Endothelial cell of umbilical vein (primary cell): ENCODE results near the gene STIM1. TPM values are rescaled to one million over a fixed set of nuclear protein-coding genes. Genes with fewer than 3 reads are reported as not detected.

Experiments
- BruUV-seq: library from RNA; stranded (reverse); fragments of 400-500 nt; replicated peaks from 2 replicates; lab custom pipeline; 2021; lab: Mats Ljungman, UMichigan
- CTCF ChIA-PET: fragments of 300-600, 350-600 bp; sonication (Branson Sonifier 250); formaldehyde crosslinking; loops from one replicate; lab custom pipeline; 2021; ENCODE audit warnings: antibody characterized with exemption, inconsistent platforms; lab: Charles Lee
- POLR2A ChIA-PET: fragments of 300-600, 350-600 bp; sonication (Branson Sonifier 250); formaldehyde crosslinking; loops from one replicate; lab custom pipeline; 2021; ENCODE audit warnings: antibody characterized with exemption, inconsistent platforms; lab: Charles Lee
- DNase-seq: peaks from one replicate; pipeline ENCODE4 v3.0.0-alpha.2; 2011; ENCODE audit warnings: low read depth, low spot score
- FAIRE-seq: peaks from 2 replicates; lab custom pipeline; 2011; peaks lifted over from hg19 to GRCh38; lab: Jason Lieb, UNC
- H2AFZ ChIP-seq: 2 replicates; pipeline ENCODE4 v1.6.0; 2012; ENCODE audit warnings: low read depth, low read length, control low read depth, inconsistent platforms
- H3K27ac ChIP-seq: 2 replicates; pipeline ENCODE4 v1.5.1; 2011; ENCODE audit warnings: low read depth, mild to moderate bottlenecking, control low read depth, low read length, moderate library complexity; ENCODE audit not compliant: insufficient read depth
- H3K27me3 ChIP-seq, 2 experiments: 2 replicates each; pipeline versions ENCODE4 v1.6.0 to v1.6.1; 2011; ENCODE audit warnings: low read length in 2 of 2, mixed read lengths in 1 of 2; ENCODE audit not compliant: control insufficient read depth in 2 of 2, insufficient read depth in 2 of 2
- H3K36me3 ChIP-seq, 2 experiments: 2 replicates in 1 of 2; 3 replicates in 1 of 2; pipeline ENCODE4 v1.5.1; 2011; ENCODE audit warnings: low read length in 2 of 2, mild to moderate bottlenecking in 1 of 2, moderate library complexity in 1 of 2; ENCODE audit not compliant: control insufficient read depth in 2 of 2, insufficient read depth in 2 of 2; ENCODE audit errors: extremely low read depth in 1 of 2
- H3K4me1 ChIP-seq: 3 replicates; pipeline ENCODE4 v1.5.1; 2011; ENCODE audit warnings: mild to moderate bottlenecking, low read length; ENCODE audit not compliant: control insufficient read depth, insufficient read depth; ENCODE audit errors: extremely low read depth
- H3K4me2 ChIP-seq: 2 replicates; pipeline ENCODE4 v1.6.1; 2011; ENCODE audit warnings: low read length, control low read depth, mixed read lengths; ENCODE audit not compliant: insufficient read depth
- H3K4me3 ChIP-seq, 3 experiments: fragments of 200-600 bp in 1 of 3; sonication (generic), shearing (Covaris generic) in 1 of 3; replicated peaks in 1 of 3; 2 replicates each; pipeline ENCODE4 v1.5.1; 2011 to 2016; ENCODE audit warnings: control low read depth in 3 of 3, low read length in 3 of 3, mild to moderate bottlenecking in 2 of 3, inconsistent platforms in 1 of 3, low read depth in 1 of 3, moderate library complexity in 1 of 3; ENCODE audit not compliant: insufficient read depth in 1 of 3
- H3K79me2 ChIP-seq: 2 replicates; pipeline ENCODE4 v1.6.0; 2012; ENCODE audit warnings: low read length, inconsistent platforms; ENCODE audit not compliant: control insufficient read depth, insufficient read depth
- H3K9ac ChIP-seq: replicated peaks from 2 replicates; pipeline ENCODE3; 2011; ENCODE audit warnings: low read length, control low read depth; ENCODE audit not compliant: insufficient read depth; ENCODE audit errors: extremely low read depth
- H3K9me1 ChIP-seq: replicated peaks from 3 replicates; pipeline ENCODE4 v1.6.0; 2011; ENCODE audit warnings: mild to moderate bottlenecking, low read length; ENCODE audit not compliant: control insufficient read depth, insufficient read depth; ENCODE audit errors: extremely low read depth
- H3K9me3 ChIP-seq: replicated peaks from 2 replicates; pipeline ENCODE4 v1.5.1; 2012; ENCODE audit warnings: low read length, inconsistent platforms; ENCODE audit not compliant: control insufficient read depth, insufficient read depth
- H4K20me1 ChIP-seq: replicated peaks from 2 replicates; pipeline ENCODE3; 2011; ENCODE audit warnings: mild to moderate bottlenecking, low read length; ENCODE audit not compliant: control insufficient read depth, insufficient read depth; ENCODE audit errors: extremely low read depth
- CTCF ChIP-seq, 2 donors: IDR thresholded peaks; 1 replicate in 1 of 2; 2 replicates in 1 of 2; pipeline ENCODE4 v1.5.1; 2011; ENCODE audit warnings: low read length in 2 of 2, mild to moderate bottlenecking in 2 of 2, moderate library complexity in 2 of 2, control low read depth in 1 of 2, inconsistent platforms in 1 of 2, low read depth in 1 of 2; ENCODE audit not compliant: insufficient read depth in 1 of 2; ENCODE audit errors: extremely low read depth in 1 of 2
- EZH2 ChIP-seq: IDR thresholded peaks from 2 replicates; pipeline ENCODE4 v1.6.1; 2012; ENCODE audit warnings: borderline replicate concordance, low read depth, mild to moderate bottlenecking, moderate library complexity, low read length, inconsistent platforms; ENCODE audit not compliant: severe bottlenecking
- FOS ChIP-seq: IDR thresholded peaks from 2 replicates; pipeline ENCODE4 v1.6.1; 2011; ENCODE audit warnings: mild to moderate bottlenecking, low read length, moderate library complexity, borderline replicate concordance; ENCODE audit not compliant: insufficient read depth
- GATA2 ChIP-seq: IDR thresholded peaks from 2 replicates; pipeline ENCODE4 v1.7.0; 2011; ENCODE audit warnings: low read depth, mild to moderate bottlenecking, moderate library complexity, mixed read lengths, low read length; ENCODE audit not compliant: insufficient read length, insufficient read depth
- JUN ChIP-seq: IDR thresholded peaks from 2 replicates; pipeline ENCODE4 v1.6.1; 2011; ENCODE audit warnings: borderline replicate concordance, low read depth; ENCODE audit not compliant: insufficient read length, insufficient read depth
- MAX ChIP-seq: IDR thresholded peaks from 2 replicates; pipeline ENCODE4 v1.6.1; 2011; ENCODE audit not compliant: insufficient read depth, insufficient read length
- MYC ChIP-seq: IDR thresholded peaks from one replicate; pipeline ENCODE4 v1.6.1; 2011; ENCODE audit warnings: mild to moderate bottlenecking, low read depth, low read length
- POLR2A ChIP-seq: IDR thresholded peaks from 2 replicates; pipeline ENCODE4 v1.6.1; 2012; ENCODE audit warnings: low read depth, mild to moderate bottlenecking, control low read depth, low read length
- POLR2AphosphoS5 ChIP-seq: IDR thresholded peaks from 2 replicates; pipeline ENCODE4 v1.6.1; 2012; ENCODE audit warnings: low read depth, mild to moderate bottlenecking, control low read depth, low read length, moderate library complexity; ENCODE audit not compliant: insufficient read depth
- dilution Hi-C: fragments of 300-500 bp; cut with MboI; formaldehyde crosslinking; loops from one replicate; pipeline ENCODE4 v1.15.0; 2019; ENCODE audit warnings: low sequenced_read_pairs; ENCODE audit not compliant: extremely low pct_ligation_motif_present
- intact Hi-C: fragments of 100-400 bp; cut with micrococcal nuclease; formaldehyde crosslinking; loops from one replicate; pipeline ENCODE4 v1.10.0; 2022
- polyA plus RNA-seq, 4 experiments: library from polyadenylated mRNA; depleted of rRNA in 3 of 4; stranded (reverse) in 3 of 4; unstranded in 1 of 4; fragments of >200 nt; gene quantifications; 2 replicates each; pipeline versions ENCODE4 v1.2.1 to v1.2.3, GENCODE V29; 2011 to 2012; ENCODE audit warnings: missing spikeins in 1 of 4
- total RNA-seq: library from RNA; stranded (reverse); gene quantifications from 2 replicates; pipeline ENCODE4 v1.2.3, GENCODE V29; 2021

STIM1 gene
- total and polyA plus RNA-seq, 2 donors (not counting 3 experiments of a cell fraction or from before 2014, with no cell fraction given): 32.7 to 33.4 TPM

GRCh38 chr11:4064278-4064955 lies 209.0 kb downstream of the STIM1 start:
- Histone ChIP-seq H4K20me1 (no peaks in the 10 kb centered on the region), H3K9ac (no peak overlapping the region), H3K4me1 (no peaks in the 10 kb centered on the region), H3K4me3 (no peak overlapping the region), H2AFZ (no peak overlapping the region), H3K27ac (no peak overlapping the region), H3K27me3 (no peaks in the 10 kb centered on the region), H3K9me3 (no peaks in the 10 kb centered on the region), H3K4me2 (no peak overlapping the region), H3K79me2 (no peaks in the 10 kb centered on the region), H3K9me1 (no peaks in the 10 kb centered on the region), H3K36me3 (no peaks in the 10 kb centered on the region)
- TF ChIP-seq GATA2: no peak
- no peak for TF ChIP-seq JUN
- no peak for TF ChIP-seq MYC
- TF ChIP-seq FOS: no peak
- no peak for TF ChIP-seq EZH2
- BruUV-seq: no TSS peak
- intact Hi-C loops (no loop called here), dilution Hi-C loops (loop anchor here (25.0 kb wide), 1 partner anchor 202 kb away; the partner anchor contains the start of gene STIM1)
- no peak for FAIRE-seq
- POLR2A ChIA-PET: interaction anchor here (0.7 kb wide), 2 partner anchors 17 to 209 kb away, joined by 3 to 4 read pairs; partner anchors contain the start of gene STIM1
- DNase-seq: no peak
- CTCF ChIA-PET: interaction anchor here (1.1 to 14.8 kb wide), 6 partner anchors 8 to 223 kb away, joined by 3 to 871 read pairs (median 6); partner anchors contain the start of gene STIM1

GRCh38 chr11:4065086-4065485 lies 209.6 kb downstream of the STIM1 start:
- DNase-seq (no peak), FAIRE-seq (no peak)
- ChIA-PET POLR2A (interaction anchor here (0.7 kb wide), 2 partner anchors 17 to 210 kb away, joined by 3 to 4 read pairs; partner anchors contain the start of gene STIM1), CTCF (interaction anchor here (0.9 to 14.8 kb wide), 6 partner anchors 7 to 240 kb away, joined by 3 to 871 read pairs (median 4); partner anchors contain the start of genes RHOG and STIM1)
- H3K9me3 ChIP-seq: no peaks in the 10 kb centered on the region
- no TSS peak for BruUV-seq
- no peak overlapping the region for H3K4me3 ChIP-seq
- H3K27ac ChIP-seq: no peak overlapping the region
- H3K36me3 ChIP-seq: no peaks in the 10 kb centered on the region
- no peak overlapping the region for H3K9ac ChIP-seq
- intact Hi-C loops: no loop called here
- H2AFZ ChIP-seq: no peak overlapping the region
- no peaks in the 10 kb centered on the region for H3K4me1 ChIP-seq
- H3K4me2 ChIP-seq: no peak overlapping the region
- TF ChIP-seq EZH2 (no peak), POLR2A (no peak), CTCF (IDR thresholded peaks at IDR 0.05; ENCODE audit: extremely low read depth in 1 of 2, insufficient read depth in 1 of 2, low read depth in 1 of 2, low read length in 2 of 2) (no peak), MAX (no peak), GATA2 (no peak), MYC (no peak), POLR2AphosphoS5 (no peak), JUN (no peak), FOS (no peak)
- no peaks in the 10 kb centered on the region for H3K79me2 ChIP-seq
- no peaks in the 10 kb centered on the region for H3K9me1 ChIP-seq
- H4K20me1 ChIP-seq: no peaks in the 10 kb centered on the region
- no peaks in the 10 kb centered on the region for H3K27me3 ChIP-seq
- dilution Hi-C loops: loop anchor here (25.0 kb wide), 1 partner anchor 203 kb away; the partner anchor contains the start of gene STIM1
